HAP-1 (cell line): Measurements from ENCODE around the gene PSME4.
"Not testable (repeated sequence)": the region's sequence is repeated elsewhere in the genome, so short reads cannot be mapped to it uniquely, and the experiment has no call there.

Source experiments
- DNase-seq, 2 experiments: peaks; one replicate each; pipeline ENCODE4 v3.0.0-alpha.2; 2016 to 2020; ENCODE audit warnings: low spot score in 2 of 2
- H3K27me3 ChIP-seq: fragments of 250-450 bp; sonication (Bioruptor Pico); 2 replicates; pipeline ENCODE4 v1.5.1; 2020; ENCODE audit warnings: low read depth, mild to moderate bottlenecking, moderate library complexity
- H3K36me3 ChIP-seq: fragments of 250-450 bp; sonication (Bioruptor Pico); replicated peaks from 2 replicates; pipeline ENCODE4 v1.5.1; 2020; ENCODE audit warnings: mild to moderate bottlenecking
- H3K4me1 ChIP-seq: fragments of 250-450 bp; sonication (Bioruptor Pico); 2 replicates; pipeline ENCODE4 v1.5.1; 2020; ENCODE audit warnings: mild to moderate bottlenecking
- H3K4me3 ChIP-seq: fragments of 250-450 bp; sonication (Bioruptor Pico); 2 replicates; pipeline ENCODE4 v1.5.1; 2020; ENCODE audit warnings: mild to moderate bottlenecking, moderate library complexity
- H3K9me3 ChIP-seq: fragments of 250-450 bp; sonication (Bioruptor Pico); 2 replicates; pipeline ENCODE4 v1.5.1; 2020; ENCODE audit warnings: mild to moderate bottlenecking, moderate library complexity
- in situ Hi-C: fragments of 300-500 bp; cut with MboI; formaldehyde crosslinking; loops from 3 replicates; pipeline ENCODE4 v1.14.3; 2020; ENCODE audit warnings: low sequenced_read_pairs, inconsistent platforms, mixed read lengths

The PSME4 gene

GRCh38 chr2:53859206-53860181, 111.3 kb downstream of the PSME4 start, which contains the start of gene GPR75:
Gene GPR75, minus strand, starts transcription at chr2:53859967. Its CDS starts 5,211 bp downstream, at chr2:53854756.
- H3K9me3 ChIP-seq = no peaks in the 10 kb centered on the region
- peaks cover 5% of the 10 kb centered on the region; the same call in 1 of the 2 replicates for H3K4me1 ChIP-seq
- H3K36me3 ChIP-seq = peaks cover 12% of the 10 kb centered on the region
- no peak within 1 kb of the TSS for H3K4me3 ChIP-seq
- in situ Hi-C loops = no loop called here
- no peaks in the 10 kb centered on the region for H3K27me3 ChIP-seq
- DNase-seq = no peak

- no peak for DNase-seq
- Histone ChIP-seq H3K9me3 (no peaks in the 10 kb centered on the region), H3K4me3 (no peak overlapping the region), H3K27me3 (no peaks in the 10 kb centered on the region), H3K36me3 (no peaks in the 10 kb centered on the region), H3K4me1 (peaks cover 2% of the 10 kb centered on the region; the same call in 1 of the 2 replicates)
- in situ Hi-C loops = no loop called here
These were observed 114.5 kb downstream of the PSME4 start for GRCh38 chr2:53856272-53856671.

GRCh38 chr2:53854678-53855077, 116.1 kb downstream of the PSME4 start:
- Histone ChIP-seq H3K9me3 (no peaks in the 10 kb centered on the region), H3K4me1 (peaks cover 2% of the 10 kb centered on the region; the same call in 1 of the 2 replicates), H3K4me3 (no peak overlapping the region), H3K27me3 (no peaks in the 10 kb centered on the region), H3K36me3 (no peaks in the 10 kb centered on the region)
- no peak for DNase-seq
- in situ Hi-C loops = no loop called here

- Histone ChIP-seq H3K9me3 (no peaks in the 10 kb centered on the region), H3K36me3 (no peaks in the 10 kb centered on the region), H3K4me3 (no peak overlapping the region), H3K4me1 (no peaks in the 10 kb centered on the region), H3K27me3 (no peaks in the 10 kb centered on the region)
- DNase-seq = no peak
- in situ Hi-C loops = no loop called here
These were observed 118.3 kb downstream of the PSME4 start for GRCh38 chr2:53852532-53852931.

GRCh38 chr2:53851052-53851757, 119.6 kb downstream of the PSME4 start:
- H3K27me3 ChIP-seq, H3K9me3 ChIP-seq, H3K4me3 ChIP-seq, H3K4me1 ChIP-seq, in situ Hi-C loops, H3K36me3 ChIP-seq, DNase-seq: not testable (repeated sequence)

- Histone ChIP-seq H3K9me3 (no peaks in the 10 kb centered on the region), H3K4me1 (no peaks in the 10 kb centered on the region), H3K27me3 (no peaks in the 10 kb centered on the region), H3K36me3 (no peaks in the 10 kb centered on the region), H3K4me3 (no peak overlapping the region)
- in situ Hi-C loops = no loop called here
- DNase-seq = no peak
These were observed 122.7 kb downstream of the PSME4 start for GRCh38 chr2:53848062-53848461.

GRCh38 chr2:53843595-53843994, 127.2 kb downstream of the PSME4 start:
- in situ Hi-C loops = no loop called here
- Histone ChIP-seq H3K36me3 (no peaks in the 10 kb centered on the region), H3K4me3 (no peak overlapping the region), H3K4me1 (no peaks in the 10 kb centered on the region), H3K9me3 (no peaks in the 10 kb centered on the region), H3K27me3 (no peaks in the 10 kb centered on the region)
- no peak for DNase-seq

GRCh38 chr2:53842891-53843290, 127.9 kb downstream of the PSME4 start:
- H3K4me3 ChIP-seq = no peak overlapping the region
- H3K4me1 ChIP-seq = no peaks in the 10 kb centered on the region
- no peaks in the 10 kb centered on the region for H3K27me3 ChIP-seq
- H3K36me3 ChIP-seq = no peaks in the 10 kb centered on the region
- in situ Hi-C loops = no loop called here
- no peak for DNase-seq
- H3K9me3 ChIP-seq = no peaks in the 10 kb centered on the region

GRCh38 chr2:53841651-53842050, 129.1 kb downstream of the PSME4 start:
- H3K36me3 ChIP-seq, H3K4me1 ChIP-seq, H3K9me3 ChIP-seq, in situ Hi-C loops, H3K4me3 ChIP-seq, H3K27me3 ChIP-seq, DNase-seq: not testable (repeated sequence)

- in situ Hi-C loops = no loop called here
- Histone ChIP-seq H3K27me3 (no peaks in the 10 kb centered on the region), H3K9me3 (no peaks in the 10 kb centered on the region)
These were observed 130.2 kb downstream of the PSME4 start for GRCh38 chr2:53840580-53840979.

GRCh38 chr2:53829980-53830290, 140.9 kb downstream of the PSME4 start:
- in situ Hi-C loops, H3K4me3 ChIP-seq, H3K4me1 ChIP-seq, DNase-seq, H3K36me3 ChIP-seq, H3K9me3 ChIP-seq, H3K27me3 ChIP-seq: not testable (repeated sequence)

More at GRCh38 chr2:53840580-53840979, 130.2 kb downstream of the PSME4 start:
- H3K4me3 ChIP-seq = no peak overlapping the region
- H3K36me3 ChIP-seq = no peaks in the 10 kb centered on the region
- DNase-seq = no peak
- no peaks in the 10 kb centered on the region for H3K4me1 ChIP-seq

GRCh38 chr2:53829273-53829979, 141.4 kb downstream of the PSME4 start:
- no peaks in the 10 kb centered on the region for H3K27me3 ChIP-seq
- in situ Hi-C loops = no loop called here

GRCh38 chr2:53828331-53828730, 142.5 kb downstream of the PSME4 start:
- Histone ChIP-seq H3K9me3 (no peaks in the 10 kb centered on the region), H3K36me3 (no peaks in the 10 kb centered on the region), H3K4me1 (no peaks in the 10 kb centered on the region), H3K27me3 (no peaks in the 10 kb centered on the region), H3K4me3 (no peak overlapping the region)
- DNase-seq = no peak
- in situ Hi-C loops = no loop called here

More at GRCh38 chr2:53829273-53829979, 141.4 kb downstream of the PSME4 start:
- no peak for DNase-seq
- Histone ChIP-seq H3K9me3 (no peaks in the 10 kb centered on the region), H3K4me3 (no peak overlapping the region), H3K36me3 (no peaks in the 10 kb centered on the region), H3K4me1 (no peaks in the 10 kb centered on the region)
